Tibial artery (tissue), 4 donors: ENCODE results near the gene ARHGAP36.

Source experiments
- DNase-seq, 2 donors: peaks; one replicate each; pipeline ENCODE4 v3.0.0-alpha.2; 2019
- H3K27ac ChIP-seq, 2 donors: fragments of 200-600 bp; sonication (generic) in 1 of 2; 1 replicate in 1 of 2; 2 replicates in 1 of 2; pipeline ENCODE4 v1.5.1; 2018 to 2019; ENCODE audit warnings: mild to moderate bottlenecking in 1 of 2
- H3K27me3 ChIP-seq, 2 donors: fragments of 200-600 bp; sonication (generic) in 1 of 2; one replicate each; pipeline versions ENCODE4 v1.5.1 to v1.6.0; 2016 to 2019
- H3K36me3 ChIP-seq, 3 donors: fragments of 200-600 bp; sonication (generic) in 2 of 3; one replicate each; pipeline ENCODE4 v1.5.1; 2016 to 2019; ENCODE audit warnings: mild to moderate bottlenecking in 2 of 3
- H3K4me1 ChIP-seq, 4 donors: fragments of 200-600 bp; sonication (generic) in 2 of 4; 1 replicate in 3 of 4; 2 replicates in 1 of 4; pipeline ENCODE4 v1.5.1; 2016 to 2019
- H3K4me3 ChIP-seq, 2 donors: fragments of 200-600 bp; sonication (generic) in 1 of 2; 1 replicate in 1 of 2; 2 replicates in 1 of 2; pipeline ENCODE4 v1.5.1; 2018 to 2019; ENCODE audit warnings: mild to moderate bottlenecking in 2 of 2
- H3K9me3 ChIP-seq, 3 donors: fragments of 200-600 bp; sonication (generic) in 1 of 3; one replicate each; pipeline ENCODE4 v1.5.1; 2016 to 2019
- CTCF ChIP-seq, 2 experiments: fragments of 200-600 bp in 1 of 2; fragments of 450-650 bp in 1 of 2; IDR thresholded peaks; one replicate each; pipeline ENCODE4 v1.5.1; 2017 to 2019; ENCODE audit warnings: antibody characterized with exemption in 2 of 2, mild to moderate bottlenecking in 1 of 2, moderate library complexity in 1 of 2
- intact Hi-C: fragments of 100-400 bp; cut with DNase I; formaldehyde crosslinking; loops from one replicate; pipeline ENCODE4 v1.15.0; 2023; ENCODE audit warnings: low total_unique reads

ARHGAP36 gene

GRCh38 chrX:131072871-131073571, 14.9 kb downstream of the ARHGAP36 start:
- no peak for DNase-seq
- Histone ChIP-seq H3K9me3 (no peaks in the 10 kb centered on the region), H3K27me3 (peaks cover 0 to 4% of the 10 kb centered on the region in 2 donors), H3K27ac (no peak overlapping the region), H3K4me3 (no peak overlapping the region), H3K4me1 (peaks cover 0 to 5% (median 0%) of the 10 kb centered on the region in 4 donors), H3K36me3 (no peaks in the 10 kb centered on the region)
- TF ChIP-seq CTCF (IDR thresholded peaks at IDR 0.05), result no peak
- intact Hi-C loops, result no loop called here

- H3K4me3 ChIP-seq, result no peak overlapping the region
- H3K4me1 ChIP-seq, result peaks cover 0 to 5% (median 0%) of the 10 kb centered on the region in 4 donors
- intact Hi-C loops, result no loop called here
- H3K27ac ChIP-seq, result no peak overlapping the region
- H3K36me3 ChIP-seq, result no peaks in the 10 kb centered on the region
- no peak for DNase-seq
- no peaks in the 10 kb centered on the region for H3K9me3 ChIP-seq
- no peak for TF ChIP-seq CTCF (IDR thresholded peaks at IDR 0.05)
- H3K27me3 ChIP-seq, result no peaks in the 10 kb centered on the region
Observed at GRCh38 chrX:131073607-131074006, 15.5 kb downstream of the ARHGAP36 start.

- TF ChIP-seq CTCF (IDR thresholded peaks at IDR 0.05), result no peak
- DNase-seq, result no peak
- Histone ChIP-seq H3K27ac (no peak overlapping the region), H3K36me3 (no peaks in the 10 kb centered on the region), H3K4me1 (no peaks in the 10 kb centered on the region), H3K9me3 (no peaks in the 10 kb centered on the region), H3K27me3 (peaks cover 0 to 9% of the 10 kb centered on the region in 2 donors), H3K4me3 (no peak overlapping the region)
- intact Hi-C loops, result no loop called here
Observed at GRCh38 chrX:131081772-131082740, 23.9 kb downstream of the ARHGAP36 start.

DNA sequence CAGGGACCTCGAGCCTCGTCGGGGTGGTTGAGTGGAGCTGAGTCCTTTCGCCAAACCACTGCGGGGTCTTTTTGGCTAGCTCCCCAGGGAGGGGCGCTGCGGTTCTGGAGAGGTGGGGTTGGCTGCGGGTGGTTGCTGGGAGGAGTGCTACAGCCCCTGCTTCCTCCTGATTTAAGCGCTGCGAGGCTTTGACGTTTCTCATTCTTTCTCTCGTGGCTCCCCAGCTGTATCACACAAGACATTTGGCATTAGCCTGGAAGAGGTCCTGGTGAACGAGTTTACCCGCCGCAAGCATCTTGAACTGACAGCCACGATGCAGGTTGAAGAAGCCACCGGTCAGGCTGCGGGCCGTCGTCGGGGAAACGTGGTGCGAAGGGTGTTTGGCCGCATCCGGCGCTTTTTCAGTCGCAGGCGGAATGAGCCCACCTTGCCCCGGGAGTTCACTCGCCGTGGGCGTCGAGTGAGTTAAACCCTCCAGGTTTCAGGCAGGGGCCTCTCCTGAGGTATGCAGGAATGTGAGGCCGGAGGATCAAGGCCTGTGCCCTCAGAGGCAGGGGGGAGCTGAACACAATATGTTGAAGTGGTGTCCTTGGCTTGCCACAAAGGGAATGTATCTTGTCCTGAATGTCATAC, 25.5 kb downstream of the ARHGAP36 start:
- intact Hi-C loops, result no loop called here

More for the DNA sequence above, 25.5 kb downstream of the ARHGAP36 start:
- H3K27me3 ChIP-seq, result peaks cover 0 to 9% of the 10 kb centered on the region in 2 donors
- H3K27ac ChIP-seq, result no peak overlapping the region
- TF ChIP-seq CTCF (IDR thresholded peaks at IDR 0.05), result no peak
- no peaks in the 10 kb centered on the region for H3K9me3 ChIP-seq
- H3K4me1 ChIP-seq, result no peaks in the 10 kb centered on the region
- no peaks in the 10 kb centered on the region for H3K36me3 ChIP-seq
- no peak for DNase-seq
- no peak overlapping the region for H3K4me3 ChIP-seq
